IMR-90 (cell line): ENCODE measurements around the gene SIRT2. TPM values are rescaled to one million over a fixed set of nuclear protein-coding genes. Genes with fewer than 3 reads are reported as not detected.
"Not testable (repeated sequence)": the region's sequence is repeated elsewhere in the genome, so short reads cannot be mapped to it uniquely, and the experiment has no call there.

Source experiments
- ATAC-seq: fragments of 200-7000 bp; cut with Tn5 transposase; 2 replicates; pipeline ENCODE4 v1.9.1; 2020; ENCODE audit warnings: low read depth, mild to moderate bottlenecking, moderate library complexity
- BruUV-seq: library from RNA; stranded (reverse); fragments of 400-500 nt; replicated peaks from 2 replicates; lab custom pipeline; 2021; lab: Mats Ljungman, UMichigan
- CTCF ChIA-PET: fragments of 300-600 bp; formaldehyde crosslinking; extraction: SDS; loops from one replicate; lab custom pipeline; 2021; ENCODE audit warnings: antibody characterized with exemption; lab: Yijun Ruan, JAX
- POLR2A ChIA-PET: fragments of 300-600 bp; sonication (Branson Sonifier 250); formaldehyde crosslinking; loops from one replicate; lab custom pipeline; 2022; ENCODE audit warnings: antibody characterized with exemption; ENCODE audit not compliant: unreplicated experiment; lab: Charles Lee
- DNase-seq: peaks from one replicate; pipeline ENCODE4 v3.0.0; 2013
- H2AFZ ChIP-seq: replicated peaks from 2 replicates; pipeline ENCODE3; 2013; ENCODE audit warnings: low read length, mild to moderate bottlenecking; ENCODE audit not compliant: poor library complexity
- H2AK5ac ChIP-seq: 2 replicates; pipeline ENCODE4 v1.6.1; 2013; ENCODE audit warnings: low read depth, low read length, inconsistent platforms
- H2AK9ac ChIP-seq: replicated peaks from 2 replicates; pipeline ENCODE3; 2013; ENCODE audit warnings: mild to moderate bottlenecking, low read depth, low read length, moderate library complexity; ENCODE audit not compliant: poor library complexity
- H2BK120ac ChIP-seq: 2 replicates; pipeline ENCODE4 v1.6.1; 2013; ENCODE audit warnings: low read depth, low read length, inconsistent platforms
- H2BK15ac ChIP-seq: 3 replicates; pipeline ENCODE4 v1.6.1; 2013; ENCODE audit warnings: low read depth, low read length, inconsistent platforms
- H2BK20ac ChIP-seq: 2 replicates; pipeline ENCODE4 v1.6.1; 2013; ENCODE audit warnings: low read depth, mild to moderate bottlenecking, inconsistent platforms, low read length, moderate library complexity
- H2BK5ac ChIP-seq: 2 replicates; pipeline ENCODE4 v1.6.1; 2013; ENCODE audit warnings: mild to moderate bottlenecking, low read depth, low read length, inconsistent platforms; ENCODE audit not compliant: poor library complexity, severe bottlenecking
- H3K14ac ChIP-seq: replicated peaks from 2 replicates; pipeline ENCODE4 v1.6.1; 2013; ENCODE audit warnings: low read depth, low read length, inconsistent platforms
- H3K18ac ChIP-seq: 2 replicates; pipeline ENCODE4 v1.6.1; 2013; ENCODE audit warnings: low read depth, low read length, control low read depth
- H3K23ac ChIP-seq: 2 replicates; pipeline ENCODE4 v1.6.1; 2013; ENCODE audit warnings: low read depth, low read length, inconsistent platforms
- H3K27ac ChIP-seq: 2 replicates; pipeline ENCODE4 v1.5.1; 2013; ENCODE audit warnings: mild to moderate bottlenecking, control low read depth, low read length; ENCODE audit not compliant: insufficient read depth
- H3K27me3 ChIP-seq: 2 replicates; pipeline ENCODE4 v1.6.1; 2013; ENCODE audit warnings: low read length; ENCODE audit not compliant: control insufficient read depth, insufficient read depth
- H3K36me3 ChIP-seq: 2 replicates; pipeline ENCODE4 v1.6.1; 2013; ENCODE audit warnings: low read length, mixed read lengths; ENCODE audit not compliant: control insufficient read depth, insufficient read depth
- H3K4ac ChIP-seq: 2 replicates; pipeline ENCODE4 v1.6.1; 2013; ENCODE audit warnings: low read depth, low read length, inconsistent platforms
- H3K4me1 ChIP-seq: 2 replicates; pipeline ENCODE4 v1.6.1; 2013; ENCODE audit warnings: low read length, mixed read lengths; ENCODE audit not compliant: control insufficient read depth, insufficient read depth
- H3K4me2 ChIP-seq: 2 replicates; pipeline ENCODE4 v1.6.1; 2013; ENCODE audit warnings: low read depth, mild to moderate bottlenecking, control low read depth, low read length, moderate library complexity
- H3K4me3 ChIP-seq: 2 replicates; pipeline ENCODE4 v1.5.1; 2013; ENCODE audit warnings: low read depth, mild to moderate bottlenecking, control low read depth, low read length, moderate library complexity; ENCODE audit not compliant: insufficient read depth
- H3K56ac ChIP-seq: 2 replicates; pipeline ENCODE4 v1.6.1; 2013; ENCODE audit warnings: low read length, inconsistent platforms; ENCODE audit not compliant: insufficient read depth; ENCODE audit errors: extremely low read depth
- H3K79me1 ChIP-seq, 2 experiments: 2 replicates each; pipeline ENCODE4 v1.6.1; 2013; ENCODE audit warnings: low read length in 2 of 2, inconsistent platforms in 1 of 2, low read depth in 1 of 2
- H3K9ac ChIP-seq: 2 replicates; pipeline ENCODE4 v1.6.1; 2013; ENCODE audit warnings: low read depth, low read length, control low read depth
- H3K9me1 ChIP-seq: 2 replicates; pipeline ENCODE4 v1.6.1; 2013; ENCODE audit warnings: low read length, inconsistent platforms; ENCODE audit not compliant: insufficient read depth
- H3K9me3 ChIP-seq: 2 replicates; pipeline ENCODE4 v1.6.1; 2013; ENCODE audit warnings: low read length; ENCODE audit not compliant: control insufficient read depth, insufficient read depth
- H4K20me1 ChIP-seq: 2 replicates; pipeline ENCODE4 v1.6.1; 2013; ENCODE audit warnings: low read length, inconsistent platforms; ENCODE audit not compliant: insufficient read depth
- H4K5ac ChIP-seq: 2 replicates; pipeline ENCODE4 v1.6.1; 2013; ENCODE audit warnings: mild to moderate bottlenecking, low read depth, low read length, control low read depth
- H4K8ac ChIP-seq, 2 experiments: 2 replicates each; pipeline ENCODE4 v1.6.1; 2013; ENCODE audit warnings: low read depth in 2 of 2, low read length in 2 of 2, control low read depth in 1 of 2, inconsistent platforms in 1 of 2
- H4K91ac ChIP-seq: 2 replicates; pipeline ENCODE4 v1.6.1; 2013; ENCODE audit warnings: low read depth, low read length, inconsistent platforms; ENCODE audit not compliant: insufficient read depth
- WGBS, 2 experiments: methylation state at CpG; one replicate each; pipeline versions ENCODE4 v1.1.5 to v1.1.7; 2013; ENCODE audit warnings: missing lambda C conversion rate in 2 of 2; ENCODE audit not compliant: insufficient read length in 1 of 2; ENCODE audit errors: extremely low coverage in 2 of 2; 5-methylcytosine and 5-hydroxymethylcytosine counted together
- dilution Hi-C: fragments of 300-500 bp; cut with HindIII; formaldehyde crosslinking; loops from one replicate; pipeline ENCODE4 v1.14.3; 2018; ENCODE audit warnings: low sequenced_read_pairs; ENCODE audit not compliant: unreplicated experiment
- in situ Hi-C: fragments of 300-500 bp; cut with MboI; formaldehyde crosslinking; loops from 3 replicates; pipeline ENCODE4 v1.14.3; 2019; ENCODE audit warnings: low sequenced_read_pairs, inconsistent platforms, mixed read lengths
- intact Hi-C: fragments of 100-400 bp; cut with micrococcal nuclease; formaldehyde crosslinking; loops from 2 replicates; pipeline ENCODE4 v1.10.0; 2022
- polyA plus RNA-seq, 3 experiments: library from polyadenylated mRNA; depleted of rRNA; stranded (reverse); fragments of >200 nt; gene quantifications; 2 replicates each; pipeline ENCODE4 v1.2.3, GENCODE V29; 2012; ENCODE audit warnings: low replicate concordance in 1 of 3
- total RNA-seq: library from RNA; depleted of rRNA; stranded (reverse); fragments of >200 nt; gene quantifications from 2 replicates; pipeline ENCODE4 v1.2.3, GENCODE V29; 2012

The SIRT2 gene
- total and polyA plus RNA-seq, 2 of the 4 experiments (the other 2 are of a cell fraction), result 43.0 to 50.0 TPM

DNA sequence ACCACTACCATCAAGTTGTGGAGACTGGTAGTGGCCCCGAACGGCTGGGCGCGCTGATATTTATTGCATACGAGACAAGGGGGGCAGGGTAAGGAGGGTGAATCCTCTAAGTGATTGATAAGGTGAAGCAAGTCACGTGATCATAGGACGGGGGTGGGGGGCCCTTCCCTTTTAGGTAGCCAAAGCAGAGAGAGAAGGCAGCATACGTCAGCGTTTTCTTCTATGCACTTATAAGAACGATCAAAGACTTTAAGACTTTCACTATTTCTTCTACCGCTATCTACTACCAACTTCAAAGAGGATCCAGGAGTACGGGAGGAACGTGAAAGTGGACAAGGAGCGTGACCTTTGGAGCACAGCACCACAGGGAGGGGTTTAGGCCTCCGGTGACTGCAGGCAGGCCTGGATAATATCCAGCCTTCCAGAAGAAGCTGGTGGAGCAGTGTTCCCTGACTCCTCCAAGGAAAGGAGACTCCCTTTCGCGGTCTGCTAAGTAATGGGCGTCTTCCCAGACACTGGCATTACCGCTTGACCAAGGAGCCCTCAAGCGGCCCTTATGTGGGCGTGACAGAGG, 39.7 kb downstream of the SIRT2 start:
- H4K5ac ChIP-seq, H3K79me1 ChIP-seq, H3K4me3 ChIP-seq, H2AK9ac ChIP-seq, dilution Hi-C loops, H2AK5ac ChIP-seq, H2AFZ ChIP-seq, H3K9ac ChIP-seq, H3K27ac ChIP-seq, in situ Hi-C loops, CTCF ChIA-PET, BruUV-seq, H2BK5ac ChIP-seq, H3K9me3 ChIP-seq, H3K56ac ChIP-seq, H3K23ac ChIP-seq, DNase-seq, H3K4me1 ChIP-seq, H3K9me1 ChIP-seq, H3K36me3 ChIP-seq, H3K4ac ChIP-seq, H4K20me1 ChIP-seq, H2BK120ac ChIP-seq, H2BK15ac ChIP-seq, H4K91ac ChIP-seq, POLR2A ChIA-PET, H2BK20ac ChIP-seq, intact Hi-C loops, H3K18ac ChIP-seq, H3K27me3 ChIP-seq, ATAC-seq, H3K14ac ChIP-seq: not testable (repeated sequence)
- Histone ChIP-seq H3K4me2 (peak overlapping the region; percentile 7; the same call in 1 of the 2 replicates), H4K8ac (peak overlapping the region in 1 of 2 experiments; percentile 60; a peak in 1 of 4 replicates)
- WGBS, 2 experiments, result 33% methylated on average over 4 of the region's 21 CpGs; no CpG with 5 or more reads in 1 of the 2 experiments
